CD4-positive, alpha-beta T cell treated with Interleukin-15 for 1 hour (primary cell): ENCODE results near the gene USP47.

Experiments used
- DNase-seq: peaks from one replicate; pipeline ENCODE4 v3.0.0-alpha.2; 2020

Gene USP47

GRCh38 chr11:11942668-11943067 lies 100.9 kb downstream of the USP47 start:
- DNase-seq, result no peak

- no peak for DNase-seq
These were observed 102.7 kb downstream of the USP47 start for GRCh38 chr11:11944444-11944843.

- DNase-seq, result no peak
These were observed 104.4 kb downstream of the USP47 start for GRCh38 chr11:11946180-11946579.

GRCh38 chr11:11946878-11947277 lies 105.1 kb downstream of the USP47 start:
- no peak for DNase-seq

- no peak for DNase-seq
These were observed 106.1 kb downstream of the USP47 start for GRCh38 chr11:11947825-11948224.

GRCh38 chr11:11948242-11948947 lies 106.6 kb downstream of the USP47 start:
- DNase-seq, result no peak

- no peak for DNase-seq
These were observed 107.7 kb downstream of the USP47 start for GRCh38 chr11:11949482-11949881.

- DNase-seq, result no peak
These were observed 110.3 kb downstream of the USP47 start for GRCh38 chr11:11952036-11952435.

- DNase-seq, result no peak
These were observed 114.2 kb downstream of the USP47 start for GRCh38 chr11:11956006-11956405.

GRCh38 chr11:11958403-11959231 lies 116.8 kb downstream of the USP47 start:
- no peak for DNase-seq

- no peak for DNase-seq
These were observed 117.8 kb downstream of the USP47 start for GRCh38 chr11:11959601-11960000.

- DNase-seq, result no peak
These were observed 118.9 kb downstream of the USP47 start for GRCh38 chr11:11960687-11961086.

- DNase-seq, result no peak
These were observed 119.7 kb downstream of the USP47 start for GRCh38 chr11:11961399-11962028.

- no peak for DNase-seq
These were observed 121.3 kb downstream of the USP47 start for GRCh38 chr11:11963067-11963466.

GRCh38 chr11:11963842-11964773 lies 122.3 kb downstream of the USP47 start:
- no peak for DNase-seq

GRCh38 chr11:11964774-11965150 lies 123.0 kb downstream of the USP47 start:
- DNase-seq, result no peak

- DNase-seq, result no peak
These were observed 123.4 kb downstream of the USP47 start for GRCh38 chr11:11965192-11965591.

GRCh38 chr11:11965656-11966353 lies 124.0 kb downstream of the USP47 start:
- DNase-seq, result no peak

GRCh38 chr11:11966354-11966741 lies 124.6 kb downstream of the USP47 start:
- DNase-seq, result no peak

GRCh38 chr11:11966826-11967668 lies 125.3 kb downstream of the USP47 start:
- DNase-seq, result peak; percentile 60
